Endometrium (tissue), 2 donors: ENCODE results near the gene LRRTM4.
"Not testable (repeated sequence)": the region's sequence is repeated elsewhere in the genome, so short reads cannot be mapped to it uniquely, and the experiment has no call there.

Source experiments
- FAIRE-seq: peaks from 2 replicates; lab custom pipeline; 2012; peaks lifted over from hg19 to GRCh38; lab: Jason Lieb, UNC
- donor health status: control.
- donor health status: control.

The LRRTM4 gene

GRCh38 chr2:76862901-76863300, 659.3 kb downstream of the LRRTM4 start:
- no peak for FAIRE-seq

- FAIRE-seq, result no peak
These were observed 660.5 kb downstream of the LRRTM4 start for GRCh38 chr2:76861708-76862107.

- no peak for FAIRE-seq
These were observed 671.2 kb downstream of the LRRTM4 start for GRCh38 chr2:76851000-76851399.

DNA sequence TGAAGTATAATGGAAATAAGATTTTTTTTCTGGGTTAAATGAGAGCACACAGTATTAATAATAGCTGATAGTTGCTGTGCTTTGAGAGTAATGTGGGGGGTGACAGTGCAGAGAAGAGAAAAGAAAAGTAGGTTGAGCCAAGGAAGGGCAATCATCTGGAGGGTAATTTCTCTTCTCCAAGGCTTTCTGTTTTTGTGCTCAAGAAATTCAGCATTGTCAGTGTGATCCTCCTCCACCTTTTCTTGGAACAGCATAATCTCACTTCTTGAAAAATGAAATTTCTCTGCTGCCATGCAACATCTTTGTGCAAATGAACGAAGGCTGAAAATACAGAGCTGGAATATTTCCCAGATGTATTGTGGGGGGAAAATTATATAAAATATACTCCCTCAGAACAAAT, 673.1 kb downstream of the LRRTM4 start:
- FAIRE-seq, result no peak

DNA sequence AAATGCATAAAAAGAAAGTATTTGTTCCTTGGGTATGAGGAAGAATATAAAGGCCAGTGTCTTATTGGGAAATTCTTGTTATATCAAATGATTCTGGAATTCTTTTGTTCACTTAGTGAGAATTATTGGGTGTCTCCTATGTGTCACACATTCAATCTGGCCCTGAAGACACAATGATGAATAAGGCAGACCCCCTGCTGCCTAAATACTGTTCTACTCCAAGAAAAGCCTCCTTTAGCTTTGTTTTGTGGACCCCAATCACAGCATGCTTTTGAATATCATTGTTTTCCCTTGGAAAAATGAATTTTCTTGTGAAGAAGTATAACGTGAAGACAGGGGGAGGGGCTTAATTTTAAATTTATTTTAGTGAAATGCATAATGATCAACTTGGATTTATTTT, 682.4 kb downstream of the LRRTM4 start:
- FAIRE-seq, result no peak

DNA sequence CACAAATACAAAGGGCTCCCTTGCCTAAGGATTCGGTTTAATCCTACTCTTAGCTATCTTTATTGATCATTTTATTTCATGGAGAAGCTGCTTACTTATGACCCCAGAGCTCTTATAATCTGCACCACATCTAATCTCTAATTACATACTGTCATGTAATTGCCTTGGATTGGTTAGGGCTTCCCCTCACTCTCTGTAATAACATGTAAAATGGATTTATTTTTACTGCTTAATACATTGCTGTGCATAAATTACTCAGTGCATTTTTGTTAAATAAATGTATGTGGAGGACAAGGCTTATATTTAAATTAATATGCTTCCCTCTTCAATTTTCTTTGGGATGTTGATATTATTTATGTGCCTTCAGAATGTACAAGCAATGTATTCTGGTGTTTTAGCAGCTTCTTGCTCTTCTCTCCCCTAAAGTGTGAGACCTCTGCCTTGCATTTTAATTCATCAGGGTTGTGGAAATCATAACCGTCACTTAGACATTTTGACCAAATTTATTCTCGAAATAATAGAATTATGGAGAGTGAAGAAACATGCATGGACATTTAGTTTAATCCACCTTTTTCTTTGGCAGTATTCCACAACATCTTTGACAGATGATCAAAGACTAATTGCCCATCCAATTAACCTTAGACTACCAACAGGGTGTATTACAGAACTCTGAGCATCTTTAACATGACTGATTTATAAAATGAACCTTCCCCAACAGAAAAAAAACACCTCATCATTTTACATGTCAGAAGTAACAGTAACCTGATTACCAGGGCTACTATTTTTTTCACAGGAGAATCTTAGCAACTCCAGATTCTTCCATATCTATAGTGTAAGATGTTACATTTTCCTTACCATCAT, 692.6 kb downstream of the LRRTM4 start:
- FAIRE-seq, result no peak

DNA sequence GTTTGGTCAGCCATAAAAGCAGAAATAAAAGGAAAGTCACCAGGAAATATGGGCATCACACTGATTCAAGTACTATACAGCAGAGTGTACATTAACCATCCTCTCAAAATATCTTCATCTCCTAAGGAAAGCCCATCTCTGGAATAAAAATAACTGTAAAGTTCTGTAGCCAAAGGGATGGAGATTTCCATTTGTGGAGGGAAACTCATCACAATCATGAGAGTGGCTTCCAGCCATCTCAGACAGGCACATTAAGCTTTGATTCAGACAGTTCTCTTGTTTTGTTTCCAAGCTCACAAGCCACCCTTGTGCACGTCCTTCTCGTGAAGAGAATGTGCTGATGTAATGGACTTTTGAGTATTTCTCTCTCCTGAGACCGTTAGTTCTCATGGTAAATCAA, 695.5 kb downstream of the LRRTM4 start:
- FAIRE-seq, result no peak

DNA sequence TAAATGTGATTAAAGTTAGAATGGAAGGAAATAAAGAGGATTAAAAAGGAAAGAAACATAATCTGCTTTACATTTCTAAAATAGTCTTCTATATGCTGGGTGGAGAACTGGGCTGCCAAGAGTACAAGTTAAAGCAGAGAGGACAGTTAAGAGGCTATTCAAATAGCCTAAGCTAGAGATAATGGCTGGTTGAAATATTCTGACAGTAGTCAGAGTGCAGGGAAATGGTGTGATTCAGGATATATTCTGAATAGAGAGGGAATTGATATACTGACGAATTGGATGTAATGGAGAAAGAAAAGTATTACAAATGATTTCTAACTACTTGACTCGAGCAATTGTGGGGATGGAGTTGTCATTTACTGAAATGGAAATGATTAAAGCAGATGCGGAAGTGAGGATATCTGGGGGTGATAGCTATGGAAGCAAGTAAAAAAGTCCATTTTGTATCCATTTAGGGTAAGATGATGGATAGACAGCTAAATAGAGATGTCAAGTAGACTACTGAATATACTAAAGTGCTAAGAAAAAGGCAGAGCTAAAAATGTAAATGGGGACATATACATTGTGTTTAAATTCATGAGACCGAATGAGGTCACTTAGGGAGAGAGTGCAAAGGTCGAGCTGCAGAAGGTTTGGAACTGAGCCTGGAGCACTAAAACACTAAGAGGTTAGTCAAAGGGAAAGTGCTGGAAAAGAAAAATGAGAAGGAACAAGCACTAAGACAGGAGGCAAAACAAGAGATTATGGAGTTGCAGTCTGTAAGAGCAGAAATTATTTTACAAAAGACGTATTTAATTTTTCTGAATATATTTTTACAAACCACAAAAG, 696.8 kb downstream of the LRRTM4 start:
- no peak for FAIRE-seq

GRCh38 chr2:76821731-76822130, 700.4 kb downstream of the LRRTM4 start:
- no peak for FAIRE-seq

GRCh38 chr2:76813084-76813483, 709.1 kb downstream of the LRRTM4 start:
- FAIRE-seq, result no peak

DNA sequence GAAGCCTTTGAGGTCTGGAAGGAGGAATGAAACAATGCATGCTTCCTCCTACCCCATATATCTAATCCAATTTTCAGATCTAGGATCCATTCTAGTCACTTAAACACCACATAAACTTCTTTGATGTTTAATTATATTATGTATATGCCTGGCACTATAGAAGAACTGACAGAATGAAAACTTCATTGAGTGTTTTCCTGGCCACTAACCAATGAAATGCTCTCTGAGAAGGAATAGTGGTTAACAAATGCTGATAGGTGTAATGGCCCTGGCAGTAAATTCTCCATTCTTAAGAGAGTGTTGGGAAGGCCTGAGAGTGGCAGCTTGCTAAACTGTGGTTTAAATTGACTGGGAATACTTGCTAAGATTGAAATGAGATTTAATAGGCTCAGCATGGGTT, 710.0 kb downstream of the LRRTM4 start:
- FAIRE-seq, result no peak

DNA sequence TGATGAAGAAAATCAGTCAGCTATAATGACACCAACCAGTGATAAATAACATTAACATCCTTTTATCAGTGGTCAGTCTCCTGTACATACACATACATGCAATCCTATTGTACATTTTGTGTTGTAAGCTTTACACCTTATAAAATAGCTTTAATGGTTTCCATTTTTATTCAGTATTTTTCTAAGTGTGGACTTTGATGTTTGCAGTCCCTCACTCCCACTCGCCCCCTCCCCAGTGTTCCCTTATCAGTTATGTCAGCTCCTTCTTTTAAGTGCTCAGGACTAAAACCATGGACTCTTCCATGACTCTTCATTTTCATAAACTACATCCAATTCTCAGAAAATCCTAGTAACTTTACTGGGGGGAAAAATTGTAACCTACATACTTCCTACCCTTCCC, 713.0 kb downstream of the LRRTM4 start:
- peak; percentile 4 for FAIRE-seq

- FAIRE-seq, result peak; percentile 99
These were observed 713.4 kb downstream of the LRRTM4 start for GRCh38 chr2:76808732-76809131.

DNA sequence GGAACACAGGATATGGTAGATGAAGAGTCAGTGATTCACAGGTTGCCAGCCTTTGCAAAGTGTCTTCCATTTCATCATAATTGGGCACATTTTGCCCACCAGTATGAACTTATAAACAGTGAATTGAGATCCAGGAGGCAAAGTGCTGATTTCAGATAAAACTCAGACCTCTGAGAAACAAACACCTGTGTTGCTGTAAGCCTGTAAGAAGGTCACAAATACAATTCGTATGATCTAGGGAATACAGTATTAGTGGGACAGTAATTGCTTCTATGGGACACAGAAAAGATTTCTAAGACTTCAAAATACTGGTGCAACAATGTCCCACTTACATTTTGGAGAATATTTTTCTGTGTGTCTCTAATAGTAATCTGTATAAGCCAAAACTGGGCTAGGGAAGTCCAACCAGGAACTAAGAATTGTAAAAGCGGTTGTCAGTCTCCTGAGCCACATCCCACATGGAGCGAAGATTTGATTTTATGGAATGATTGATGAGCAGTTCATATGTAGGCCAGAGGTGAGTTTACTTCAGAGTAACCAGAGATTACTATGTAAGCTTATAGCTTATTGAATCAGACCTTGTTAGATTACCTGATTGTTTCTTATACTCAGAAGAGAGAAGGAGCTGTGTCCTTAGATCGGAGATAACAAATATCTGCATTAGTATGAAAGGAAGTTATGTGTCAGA, 728.4 kb downstream of the LRRTM4 start:
- FAIRE-seq, result no peak

DNA sequence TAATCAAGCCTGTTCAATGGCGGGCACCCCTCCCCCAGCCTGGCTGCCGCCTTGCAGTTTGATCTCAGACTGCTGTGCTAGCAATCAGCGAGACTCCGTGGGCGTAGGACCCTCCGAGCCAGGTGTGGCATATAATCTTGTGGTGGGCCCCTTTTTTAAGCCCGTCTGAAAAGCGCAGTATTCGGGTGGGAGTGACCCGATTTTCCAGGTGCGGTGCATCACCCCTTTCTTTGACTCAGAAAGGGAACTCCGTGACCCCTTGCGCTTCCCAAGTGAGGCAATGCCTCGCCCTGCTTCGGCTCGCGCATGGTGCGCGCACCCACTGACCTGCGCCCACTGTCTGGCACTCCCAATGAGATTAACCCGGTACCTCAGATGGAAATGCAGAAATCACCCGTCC, 740.9 kb downstream of the LRRTM4 start:
- FAIRE-seq, result not testable (repeated sequence)

GRCh38 chr2:76763276-76763675, 758.9 kb downstream of the LRRTM4 start:
- FAIRE-seq, result no peak

DNA sequence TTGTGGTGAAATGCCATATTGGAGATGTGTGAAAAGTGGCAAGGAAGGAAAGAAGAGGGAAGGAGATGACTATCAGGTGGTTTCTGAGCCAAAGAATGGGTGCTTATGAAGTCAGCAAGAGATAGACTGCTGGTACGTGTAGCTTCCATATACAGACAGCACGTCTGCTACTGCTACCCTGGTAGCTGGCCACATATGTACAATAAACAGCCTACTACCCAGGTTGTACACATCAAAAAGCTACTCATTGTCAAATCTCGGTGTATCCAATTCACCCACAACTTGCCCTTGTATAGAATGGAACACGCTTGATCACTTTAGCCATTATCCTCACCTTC, 761.8 kb downstream of the LRRTM4 start:
- FAIRE-seq, result no peak

GRCh38 chr2:76759634-76760366, 762.4 kb downstream of the LRRTM4 start:
- FAIRE-seq, result no peak

GRCh38 chr2:76752506-76752905, 769.7 kb downstream of the LRRTM4 start:
- FAIRE-seq, result no peak

GRCh38 chr2:76749858-76750257, 772.3 kb downstream of the LRRTM4 start:
- FAIRE-seq, result no peak

- FAIRE-seq, result no peak
These were observed 773.4 kb downstream of the LRRTM4 start for GRCh38 chr2:76748581-76749296.

DNA sequence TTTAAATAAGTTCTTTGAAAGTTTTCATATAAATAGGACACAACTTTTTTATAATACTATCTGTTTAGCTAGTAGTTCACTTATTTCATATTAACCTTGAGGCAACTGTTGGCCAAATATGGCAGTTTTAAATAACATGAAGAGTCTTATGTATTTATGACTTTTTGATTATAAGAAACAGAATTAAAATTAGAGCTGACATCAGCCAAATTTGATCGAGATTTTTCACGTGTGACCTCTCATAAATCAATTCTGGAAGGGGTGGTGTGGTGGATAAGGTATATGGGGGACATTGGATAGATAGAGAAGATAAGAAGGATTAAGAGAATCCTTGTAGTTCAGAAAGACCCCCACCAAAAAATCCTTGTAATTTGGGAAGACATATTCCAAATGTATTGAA, 776.6 kb downstream of the LRRTM4 start:
- no peak for FAIRE-seq
